ENCODE results near the gene PRKAA2.

Gene PRKAA2

DNA sequence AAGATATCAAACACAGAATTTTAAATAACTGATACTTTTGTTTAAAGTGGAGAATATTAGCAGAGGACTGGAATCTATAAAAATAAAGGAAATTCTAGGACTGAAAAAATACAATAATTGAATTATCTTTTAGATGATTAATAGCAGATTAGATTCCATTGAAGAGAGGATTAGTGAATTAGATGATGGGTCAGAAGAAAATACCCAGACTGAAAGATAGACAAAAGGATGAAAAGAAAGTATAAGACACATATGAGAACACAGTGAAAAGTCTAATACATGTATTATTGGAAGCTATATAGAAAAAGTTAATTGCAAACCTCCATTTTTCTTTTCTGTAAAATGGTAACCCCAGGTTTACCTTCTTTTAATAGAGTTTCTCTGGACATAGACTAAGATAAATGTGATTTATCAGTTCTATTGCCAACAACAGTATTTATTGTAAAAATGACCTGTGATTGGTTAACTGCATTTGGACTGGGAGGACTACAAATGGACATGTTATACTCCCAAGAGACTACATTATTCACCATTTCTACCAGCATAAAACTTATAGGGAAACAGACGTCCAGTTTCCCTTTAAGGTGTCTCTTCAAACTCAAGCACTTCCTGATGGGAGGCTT is 11.0 kb downstream of the PRKAA2 start:
- H3K4me3 ChIP-seq (ENCODE audit: low read depth, low read length): no peak overlapping the region
- no peak for DNase-seq (ENCODE audit: low read depth)
- TF ChIP-seq, protein P1, sequence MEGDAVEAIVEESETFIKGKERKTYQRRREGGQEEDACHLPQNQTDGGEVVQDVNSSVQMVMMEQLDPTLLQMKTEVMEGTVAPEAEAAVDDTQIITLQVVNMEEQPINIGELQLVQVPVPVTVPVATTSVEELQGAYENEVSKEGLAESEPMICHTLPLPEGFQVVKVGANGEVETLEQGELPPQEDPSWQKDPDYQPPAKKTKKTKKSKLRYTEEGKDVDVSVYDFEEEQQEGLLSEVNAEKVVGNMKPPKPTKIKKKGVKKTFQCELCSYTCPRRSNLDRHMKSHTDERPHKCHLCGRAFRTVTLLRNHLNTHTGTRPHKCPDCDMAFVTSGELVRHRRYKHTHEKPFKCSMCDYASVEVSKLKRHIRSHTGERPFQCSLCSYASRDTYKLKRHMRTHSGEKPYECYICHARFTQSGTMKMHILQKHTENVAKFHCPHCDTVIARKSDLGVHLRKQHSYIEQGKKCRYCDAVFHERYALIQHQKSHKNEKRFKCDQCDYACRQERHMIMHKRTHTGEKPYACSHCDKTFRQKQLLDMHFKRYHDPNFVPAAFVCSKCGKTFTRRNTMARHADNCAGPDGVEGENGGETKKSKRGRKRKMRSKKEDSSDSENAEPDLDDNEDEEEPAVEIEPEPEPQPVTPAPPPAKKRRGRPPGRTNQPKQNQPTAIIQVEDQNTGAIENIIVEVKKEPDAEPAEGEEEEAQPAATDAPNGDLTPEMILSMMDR (IDR thresholded peaks at IDR 0.05; ENCODE audit: low read depth, low read length, missing control alignments): no peak

DNA sequence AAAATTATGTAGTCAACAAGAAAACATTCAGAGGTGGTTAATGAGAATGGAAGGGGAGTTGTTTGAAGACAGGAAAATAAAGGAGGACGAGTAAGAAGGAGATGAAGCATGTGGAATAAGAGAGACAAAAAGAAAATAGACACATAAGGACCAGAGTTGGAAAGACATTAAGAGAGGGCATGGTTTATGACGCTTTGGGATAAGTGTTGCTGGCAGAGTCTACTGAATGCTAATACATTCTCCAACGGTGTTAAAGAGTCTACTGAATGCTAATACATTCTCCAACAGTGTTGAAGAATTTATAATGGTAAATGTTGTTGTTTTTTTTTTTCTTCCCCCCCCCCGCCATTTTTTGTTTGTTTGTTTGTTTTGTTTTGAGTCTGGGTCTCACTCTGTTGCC is 13.1 kb downstream of the PRKAA2 start:
- DNase-seq (ENCODE audit: low read depth): no peak
- TF ChIP-seq, protein P1 (IDR thresholded peaks at IDR 0.05; ENCODE audit: low read depth, low read length, missing control alignments): no peak

DNA sequence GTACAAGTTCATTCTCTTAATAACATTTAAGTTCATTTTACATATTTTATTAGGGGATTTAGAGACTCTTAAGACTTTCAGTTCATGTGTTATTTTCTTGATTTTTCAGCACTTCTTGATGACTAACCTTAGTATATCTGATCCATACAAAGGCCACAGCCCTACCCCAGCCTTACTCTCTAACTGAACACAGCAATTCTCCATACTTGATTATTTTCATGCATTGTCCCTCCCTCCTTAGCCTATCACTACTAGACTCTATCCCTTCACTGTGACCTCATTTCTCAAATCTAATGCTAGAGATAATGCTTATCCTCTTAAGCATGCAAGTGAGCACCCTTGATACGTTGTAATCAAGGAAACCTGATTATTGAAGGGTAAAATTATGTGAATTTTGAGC is 15.2 kb downstream of the PRKAA2 start:
- DNase-seq (ENCODE audit: low read depth): no peak
- H3K4me3 ChIP-seq (ENCODE audit: low read depth, low read length): no peak overlapping the region
- TF ChIP-seq, protein P1 (IDR thresholded peaks at IDR 0.05; ENCODE audit: low read depth, low read length, missing control alignments): no peak

More for the DNA sequence above, 13.1 kb downstream of the PRKAA2 start:
- no peak overlapping the region for H3K4me3 ChIP-seq (ENCODE audit: low read depth, low read length)

DNA sequence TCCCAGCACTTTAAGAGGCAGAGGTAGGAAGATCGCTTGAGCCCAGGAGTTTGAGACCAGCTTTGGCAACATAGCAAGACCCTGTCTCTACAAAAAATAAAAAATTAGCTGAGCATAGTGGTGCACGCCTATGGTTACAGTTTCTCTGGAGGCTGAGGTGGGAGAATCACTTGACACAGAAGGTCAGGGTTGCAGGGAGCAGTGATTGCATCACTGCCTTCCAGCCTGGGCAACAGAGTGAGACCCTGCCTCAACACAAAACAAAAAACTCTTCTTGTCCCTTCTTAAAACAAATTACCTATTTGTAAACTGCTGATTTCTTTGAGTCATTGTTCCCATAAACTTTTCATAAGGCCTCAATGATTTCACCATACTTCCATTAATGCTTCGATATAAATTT is 18.7 kb downstream of the PRKAA2 start:
- TF ChIP-seq, protein P1 (IDR thresholded peaks at IDR 0.05; ENCODE audit: low read depth, low read length, missing control alignments): no peak
- no peak overlapping the region for H3K4me3 ChIP-seq (ENCODE audit: low read depth, low read length)
- DNase-seq (ENCODE audit: low read depth): no peak

DNA sequence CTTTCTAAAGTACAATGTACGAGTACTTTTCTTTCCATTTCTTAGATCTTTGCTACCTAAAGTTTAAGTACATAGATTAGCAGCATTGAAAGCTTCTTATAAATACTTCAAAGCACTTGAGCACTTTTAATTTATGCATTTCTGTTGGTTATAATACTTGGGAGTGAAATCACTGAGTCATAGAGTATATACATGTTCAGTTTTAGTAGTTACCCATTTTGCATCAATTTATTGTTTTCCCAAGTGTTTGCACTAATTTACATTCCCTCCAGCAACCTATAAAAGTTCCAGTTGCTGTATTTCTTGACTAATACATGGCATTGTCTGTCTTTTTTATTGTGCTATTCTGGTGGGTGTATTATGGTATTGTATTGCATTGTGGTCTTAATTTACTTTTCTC is 20.3 kb downstream of the PRKAA2 start:
- TF ChIP-seq, protein P1 (IDR thresholded peaks at IDR 0.05; ENCODE audit: low read depth, low read length, missing control alignments): no peak
- DNase-seq (ENCODE audit: low read depth): no peak
- H3K4me3 ChIP-seq (ENCODE audit: low read depth, low read length): no peak overlapping the region

DNA sequence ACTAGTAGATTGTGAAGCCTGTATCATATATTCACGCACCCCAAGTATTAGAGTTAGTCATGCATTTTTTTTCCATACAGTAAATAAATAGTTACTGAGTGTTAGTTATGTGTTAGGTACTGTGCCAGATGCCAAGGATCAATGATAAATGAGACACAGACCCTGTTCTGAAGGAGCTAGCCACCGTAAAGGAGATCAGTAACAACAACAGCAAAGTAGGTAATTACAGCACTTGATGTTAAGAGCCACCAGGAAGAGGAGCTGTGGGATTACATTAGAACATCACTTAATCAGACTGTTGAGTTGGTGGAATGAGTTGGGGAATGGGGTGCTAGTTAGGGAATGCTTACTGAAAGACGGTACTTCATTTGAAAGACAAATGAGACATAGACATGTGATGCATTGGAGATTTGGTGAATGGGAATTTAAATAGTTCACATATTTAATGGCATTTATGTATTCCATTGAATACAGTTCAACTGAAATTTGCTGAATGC is 21.0 kb downstream of the PRKAA2 start:
- no peak for DNase-seq (ENCODE audit: low read depth)
- no peak overlapping the region for H3K4me3 ChIP-seq (ENCODE audit: low read depth, low read length)
- TF ChIP-seq, protein P1 (IDR thresholded peaks at IDR 0.05; ENCODE audit: low read depth, low read length, missing control alignments): no peak

DNA sequence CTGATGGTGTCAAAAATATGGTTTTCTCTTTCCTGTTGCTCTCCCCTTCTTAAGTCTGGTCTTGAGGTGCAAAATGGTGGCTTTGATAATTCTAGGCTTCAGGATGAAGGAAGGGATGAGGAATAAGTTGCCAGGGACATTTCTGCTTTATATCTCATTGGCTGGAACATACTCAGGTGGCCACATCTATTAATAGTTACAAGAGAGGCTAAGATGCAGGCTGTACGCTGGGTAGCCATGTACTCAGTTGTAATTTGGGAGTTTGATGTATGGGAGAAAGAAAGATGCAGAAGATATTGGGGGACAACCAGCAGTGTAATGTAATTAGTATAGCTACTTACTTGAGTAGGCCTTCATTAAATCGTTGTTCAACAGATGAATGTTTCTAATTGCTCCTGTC is 25.2 kb downstream of the PRKAA2 start:
- DNase-seq (ENCODE audit: low read depth): no peak
- TF ChIP-seq, protein P1 (IDR thresholded peaks at IDR 0.05; ENCODE audit: low read depth, low read length, missing control alignments): no peak
- H3K4me3 ChIP-seq (ENCODE audit: low read depth, low read length): no peak overlapping the region

All from GM12864 (cell line).